CD14-positive monocyte (primary cell): Measurements from ENCODE around the gene RAPGEF6. TPM values are rescaled to one million over a fixed set of nuclear protein-coding genes. Genes with fewer than 3 reads are reported as not detected.

Source experiments
- DNase-seq, 3 donors: peaks; one replicate each; pipeline ENCODE4 v3.0.0-alpha.2; 2011 to 2022
- H2AFZ ChIP-seq: 2 replicates; pipeline ENCODE4 v1.6.0; 2012; ENCODE audit warnings: mild to moderate bottlenecking, low read depth, low read length, inconsistent platforms; ENCODE audit not compliant: insufficient read depth, poor library complexity, severe bottlenecking
- H3K27ac ChIP-seq, 2 donors: 1 replicate in 1 of 2; 2 replicates in 1 of 2; pipeline ENCODE4 v1.5.1; 2012 to 2013; ENCODE audit warnings: low read length in 2 of 2, control low read depth in 1 of 2, inconsistent platforms in 1 of 2, low read depth in 1 of 2, mild to moderate bottlenecking in 1 of 2
- H3K27me3 ChIP-seq, 2 donors: one replicate each; pipeline versions ENCODE4 v1.6.0 to v1.6.1; 2011 to 2013; ENCODE audit warnings: low read length in 2 of 2; ENCODE audit not compliant: control insufficient read depth in 2 of 2, insufficient read depth in 2 of 2
- H3K36me3 ChIP-seq, 2 donors: replicated peaks in 1 of 2; 1 replicate in 1 of 2; 2 replicates in 1 of 2; pipeline versions ENCODE4 v1.5.1 to v1.6.1; 2012 to 2013; ENCODE audit warnings: low read length in 2 of 2, control low read depth in 1 of 2, inconsistent platforms in 1 of 2, mild to moderate bottlenecking in 1 of 2; ENCODE audit not compliant: insufficient read depth in 2 of 2, control insufficient read depth in 1 of 2
- H3K4me1 ChIP-seq, 2 donors: 1 replicate in 1 of 2; 2 replicates in 1 of 2; pipeline versions ENCODE4 v1.5.1 to v1.6.1; 2012 to 2013; ENCODE audit warnings: low read length in 2 of 2, control low read depth in 1 of 2, inconsistent platforms in 1 of 2, mild to moderate bottlenecking in 1 of 2, moderate library complexity in 1 of 2; ENCODE audit not compliant: insufficient read depth in 2 of 2, control insufficient read depth in 1 of 2
- H3K4me2 ChIP-seq: replicated peaks from 2 replicates; pipeline ENCODE3; 2012; ENCODE audit warnings: low read length, moderate library complexity, mild to moderate bottlenecking; ENCODE audit not compliant: poor library complexity, severe bottlenecking; ENCODE audit errors: extremely low read depth
- H3K4me3 ChIP-seq, 3 experiments: fragments of 200-600 bp in 1 of 3; sonication (generic) in 1 of 3; replicated peaks in 1 of 3; 1 replicate in 2 of 3; 2 replicates in 1 of 3; pipeline ENCODE4 v1.5.1; 2011 to 2013; ENCODE audit warnings: low read length in 3 of 3, mild to moderate bottlenecking in 3 of 3, control low read depth in 2 of 3, low read depth in 2 of 3, inconsistent platforms in 1 of 3, moderate library complexity in 1 of 3
- H3K79me2 ChIP-seq: 2 replicates; pipeline ENCODE4 v1.6.0; 2012; ENCODE audit warnings: mild to moderate bottlenecking, control low read depth, inconsistent platforms, low read length, moderate library complexity; ENCODE audit not compliant: insufficient read depth
- H3K9ac ChIP-seq: 2 replicates; pipeline ENCODE4 v1.6.0; 2017; ENCODE audit warnings: low read length, mild to moderate bottlenecking; ENCODE audit not compliant: insufficient read depth, poor library complexity, severe bottlenecking
- H3K9me3 ChIP-seq, 2 donors: replicated peaks in 1 of 2; 1 replicate in 1 of 2; 2 replicates in 1 of 2; pipeline versions ENCODE4 v1.5.1 to v1.6.1; 2012 to 2013; ENCODE audit warnings: low read length in 2 of 2, control low read depth in 1 of 2; ENCODE audit not compliant: control insufficient read depth in 1 of 2, insufficient read depth in 1 of 2
- H4K20me1 ChIP-seq: 2 replicates; pipeline ENCODE4 v1.6.0; 2012; ENCODE audit warnings: mild to moderate bottlenecking, low read length, control low read depth, moderate library complexity; ENCODE audit not compliant: insufficient read depth
- H3K27ac Mint-ChIP-seq, 7 donors: one replicate each; pipeline ENCODE4 v1.8.0; 2020; ENCODE audit warnings: mild to moderate bottlenecking in 7 of 7, mixed read lengths in 7 of 7, moderate library complexity in 6 of 7, inconsistent platforms in 2 of 7
- H3K27me3 Mint-ChIP-seq, 3 donors: one replicate each; pipeline ENCODE4 v1.8.0; 2021 to 2022; ENCODE audit warnings: low read depth in 3 of 3, mild to moderate bottlenecking in 3 of 3, mixed read lengths in 3 of 3, moderate library complexity in 3 of 3, inconsistent platforms in 1 of 3
- H3K36me3 Mint-ChIP-seq, 2 donors: one replicate each; pipeline ENCODE4 v1.8.0; 2020; ENCODE audit warnings: mixed read lengths in 2 of 2, inconsistent platforms in 1 of 2, mild to moderate bottlenecking in 1 of 2
- H3K4me1 Mint-ChIP-seq: one replicate; pipeline ENCODE4 v1.8.0; 2020; ENCODE audit warnings: mild to moderate bottlenecking, mixed read lengths
- H3K4me3 Mint-ChIP-seq, 2 donors: one replicate each; pipeline ENCODE4 v1.8.0; 2020; ENCODE audit warnings: mild to moderate bottlenecking in 2 of 2, mixed read lengths in 2 of 2, moderate library complexity in 1 of 2
- H3K9me3 Mint-ChIP-seq, 7 donors: one replicate each; pipeline ENCODE4 v1.8.0; 2020 to 2022; ENCODE audit warnings: mixed read lengths in 7 of 7, mild to moderate bottlenecking in 6 of 7, moderate library complexity in 6 of 7, inconsistent platforms in 2 of 7
- CTCF ChIP-seq: fragments of 200-600 bp; IDR thresholded peaks from one replicate; pipeline ENCODE4 v1.8.0; 2022; ENCODE audit warnings: antibody characterized with exemption, mild to moderate bottlenecking
- WGBS: methylation state at CpG from one replicate; pipeline ENCODE4 v1.1.5; 2013; ENCODE audit warnings: missing lambda C conversion rate; ENCODE audit not compliant: insufficient coverage; 5-methylcytosine and 5-hydroxymethylcytosine counted together
- intact Hi-C, 2 donors: fragments of 100-400 bp; cut with micrococcal nuclease; formaldehyde crosslinking; loops; one replicate each; pipeline versions ENCODE4 v1.15.0 to v1.15.1; 2023
- polyA plus RNA-seq, 3 donors: library from polyadenylated mRNA; depleted of rRNA in 1 of 3; unstranded in 2 of 3; stranded (reverse) in 1 of 3; fragments of 300-500 nt in 2 of 3; fragments of >200 nt in 1 of 3; fragmentation: Illumina TruSeq in 2 of 3; gene quantifications; 1 replicate in 2 of 3; 2 replicates in 1 of 3; pipeline ENCODE4 v1.2.3, GENCODE V29; 2012 to 2021

Gene RAPGEF6
- polyA plus RNA-seq, 3 donors: 2.9 to 4.8 (median 4.8) TPM

- Mint-ChIP-seq H3K4me1 (no peaks in the 10 kb centered on the region), H3K36me3 (peaks cover 68 to 85% of the 10 kb centered on the region in 2 donors)
Observed at GRCh38 chr5:131389096-131389868, 245.7 kb downstream of the RAPGEF6 start.

DNA sequence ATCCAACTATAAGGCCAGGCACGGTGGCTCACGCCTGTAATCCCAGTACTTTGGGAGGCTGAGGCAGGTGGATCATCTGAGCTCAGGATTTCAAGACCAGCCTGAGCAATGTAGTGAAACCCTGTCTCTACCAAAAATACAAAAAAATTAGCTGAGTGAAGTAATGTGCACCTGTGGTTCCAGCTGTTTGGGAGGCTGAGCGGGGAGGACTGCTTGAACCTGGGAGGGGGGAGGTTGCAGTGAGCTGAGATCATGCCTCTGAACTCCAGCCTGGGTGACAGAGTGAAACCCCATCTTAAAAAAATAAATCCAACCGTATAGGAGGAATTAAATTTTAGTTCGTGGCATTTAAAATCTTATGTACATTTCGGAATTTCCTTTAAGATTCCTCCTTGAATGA lies 247.8 kb downstream of the RAPGEF6 start:
- H4K20me1 ChIP-seq: peaks cover 46% of the 10 kb centered on the region
- H3K36me3 Mint-ChIP-seq: peaks cover 49 to 65% of the 10 kb centered on the region in 2 donors

More at GRCh38 chr5:131389096-131389868, 245.7 kb downstream of the RAPGEF6 start:
- Histone ChIP-seq H3K4me1 (no peaks in the 10 kb centered on the region), H3K79me2 (peaks cover 43% of the 10 kb centered on the region), H3K4me3 (no peak overlapping the region), H3K4me2 (no peak overlapping the region), H3K36me3 (peaks cover 83 to 100% of the 10 kb centered on the region in 2 donors), H3K9me3 (no peaks in the 10 kb centered on the region), H3K27me3 (no peaks in the 10 kb centered on the region), H3K27ac (peak overlapping the region in 1 of 2 donors; percentile 23), H3K9ac (no peak overlapping the region), H4K20me1 (peaks cover 56% of the 10 kb centered on the region), H2AFZ (no peak overlapping the region)
- Mint-ChIP-seq H3K4me3 (no peak overlapping the region), H3K9me3 (no peaks in the 10 kb centered on the region), H3K27ac (peak overlapping the region in 2 of 7 donors; percentile 54 to 78), H3K27me3 (no peaks in the 10 kb centered on the region)
- no peak for TF ChIP-seq CTCF
- no peak for DNase-seq
- WGBS: no CpG with 5 or more reads among the region's 4 CpGs
- intact Hi-C loops: loop anchor here in 1 of 2 donors (10.0 kb wide), 1 partner anchor 114 kb away; no protein-coding TSS in a partner anchor

More for the DNA sequence above, 247.8 kb downstream of the RAPGEF6 start:
- no peak overlapping the region for H3K4me3 Mint-ChIP-seq
- no peak overlapping the region for H2AFZ ChIP-seq
- no peaks in the 10 kb centered on the region for H3K9me3 ChIP-seq
- intact Hi-C loops: loop anchor here in 1 of 2 donors (10.0 kb wide), 1 partner anchor 112 kb away; no protein-coding TSS in a partner anchor
- no peak overlapping the region for H3K4me2 ChIP-seq
- no peak for TF ChIP-seq CTCF
- H3K4me3 ChIP-seq: no peak overlapping the region
- no peaks in the 10 kb centered on the region for H3K27me3 Mint-ChIP-seq
- peaks cover 63% of the 10 kb centered on the region for H3K79me2 ChIP-seq
- H3K27ac Mint-ChIP-seq: peak overlapping the region in 5 of 7 donors; percentile 31 to 85 (median 42)
- DNase-seq: no peak
- H3K9me3 Mint-ChIP-seq: no peaks in the 10 kb centered on the region
- peak overlapping the region in 1 of 2 donors; percentile 38 for H3K27ac ChIP-seq
- no peaks in the 10 kb centered on the region for H3K27me3 ChIP-seq
- H3K4me1 ChIP-seq: peaks cover 3% of the 10 kb centered on the region in 2 donors
- peaks cover 63 to 81% of the 10 kb centered on the region in 2 donors for H3K36me3 ChIP-seq
- 90% methylated on average over 2 of the region's 6 CpGs for whole genome bisulfite sequencing
- H3K4me1 Mint-ChIP-seq: peaks cover 5% of the 10 kb centered on the region
- H3K9ac ChIP-seq: no peak overlapping the region
